ENCODE results near the gene ZMPSTE24. TPM values are rescaled to one million over a fixed set of nuclear protein-coding genes. Genes with fewer than 3 reads are reported as not detected.

ZMPSTE24 gene
- total RNA-seq, 1 experiment from 2014 or later: 39.6 TPM

- no peaks in the 10 kb centered on the region for H3K9me2 ChIP-seq (ENCODE audit: insufficient read depth)
- H2AFZ ChIP-seq (ENCODE audit: low read depth, low read length, poor library complexity, severe bottlenecking): no peak overlapping the region
- no TSS peak for BruUV-seq (replicated peaks)
- intact Hi-C loops (cut with micrococcal nuclease): no loop called here
- ChIA-PET CTCF (no interaction called here), POLR2A (interaction anchor here (0.6 kb wide), 1 partner anchor 435 kb away, joined by 3 read pairs; no protein-coding TSS in a partner anchor), RAD21 (ENCODE audit: low non-redundant PET in 1 of 2, low total read pairs in 2 of 2, uncharacterized antibody in 2 of 2, unreplicated experiment in 2 of 2) (no interaction called here)
- peaks cover 6 to 36% of the 10 kb centered on the region in 2 experiments; a peak in 3 of 4 replicates for H3K4me1 ChIP-seq (ENCODE audit: control insufficient read depth in 1 of 2, insufficient read depth in 2 of 2, low read length in 2 of 2)
- H3K79me2 ChIP-seq (ENCODE audit: insufficient read depth, low read length): no peaks in the 10 kb centered on the region
- H3K4me3 ChIP-seq (replicated peaks in 1 of 2; ENCODE audit: low read depth in 1 of 2, low read length in 2 of 2): no peak overlapping the region
- no peak overlapping the region for H3K9ac ChIP-seq (ENCODE audit: low read length)
- ATAC-seq: no peak
- H3K36me3 ChIP-seq (ENCODE audit: control insufficient read depth in 1 of 2, insufficient read depth in 2 of 2, low read length in 2 of 2): no peaks in the 10 kb centered on the region
- DNase-seq (ENCODE audit: low read depth, low spot score): no peak
- no peak for TF ChIP-seq TCF7L2 (IDR thresholded peaks at IDR 0.05; ENCODE audit: borderline replicate concordance, extremely low read depth, insufficient read depth, insufficient read length)
- no peak for TF ChIP-seq JUND (IDR thresholded peaks at IDR 0.05)
- no peak for TF ChIP-seq EZH2 (IDR thresholded peaks at IDR 0.05)
- TF ChIP-seq CBX3 (IDR thresholded peaks at IDR 0.05; ENCODE audit: low read depth): no peak
- TF ChIP-seq SP1 (IDR thresholded peaks at IDR 0.05; ENCODE audit: low read depth): no peak
- TF ChIP-seq POLR2AphosphoS5 (IDR thresholded peaks at IDR 0.05; ENCODE audit: low read depth, low read length): no peak
- no peak for TF ChIP-seq ZNF274 (IDR thresholded peaks at IDR 0.05; ENCODE audit: low read depth, low read length)
- TF ChIP-seq ZBTB33 (IDR thresholded peaks at IDR 0.05; ENCODE audit: extremely low read depth, insufficient replicate concordance, low read length): no peak
- TF ChIP-seq ZFX (IDR thresholded peaks at IDR 0.05): no peak
- no peak overlapping the region for H3K27ac ChIP-seq (ENCODE audit: low read depth, low read length)
- H3K9me3 ChIP-seq (ENCODE audit: control insufficient read depth in 1 of 2, insufficient read depth in 1 of 2, low read depth in 1 of 2, low read length in 2 of 2): no peaks in the 10 kb centered on the region
- H3K4me2 ChIP-seq (ENCODE audit: low read length): no peak overlapping the region
- H3K27me3 ChIP-seq (ENCODE audit: insufficient read depth, low read length): no peaks in the 10 kb centered on the region
- H4K20me1 ChIP-seq (ENCODE audit: insufficient read depth): no peaks in the 10 kb centered on the region
These were observed 54.5 kb downstream of the ZMPSTE24 start for GRCh38 chr1:40312238-40313205.
